ENCODE results near the gene PGGHG. TPM values are rescaled to one million over a fixed set of nuclear protein-coding genes. Genes with fewer than 3 reads are reported as not detected.
"Not testable (repeated sequence)": the region's sequence is repeated elsewhere in the genome, so short reads cannot be mapped to it uniquely, and the experiment has no call there.

PGGHG gene
- total and polyA plus RNA-seq, 7 donors: 1.6 to 68.0 (median 13.0) TPM

DNA sequence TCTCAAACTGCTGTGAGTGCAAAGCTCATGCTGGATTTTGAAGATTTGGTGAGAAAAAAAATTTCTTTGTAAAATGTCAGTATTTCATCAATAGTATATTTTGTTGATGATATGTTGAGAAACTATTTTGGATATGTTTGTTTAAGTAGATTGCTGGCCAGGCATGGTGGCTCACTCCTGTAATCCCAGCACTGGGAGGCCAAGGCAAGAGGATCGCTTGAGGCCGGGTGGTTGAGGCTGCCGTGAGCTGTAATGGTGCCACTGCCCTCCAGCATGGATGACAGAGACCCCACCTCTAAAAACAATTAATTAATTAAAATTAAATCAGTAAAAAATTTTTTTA is 38.6 kb downstream of the PGGHG start:
- Histone ChIP-seq H3K4me3 (no peak overlapping the region), H3K4me1 (peaks cover 0 to 56% (median 38%) of the 10 kb centered on the region in 4 donors), H3K9me3 (no peaks in the 10 kb centered on the region), H3K36me3 (no peaks in the 10 kb centered on the region), H3K27me3 (no peaks in the 10 kb centered on the region), H3K27ac (peak overlapping the region; percentile 87 to 95 (median 90))
- intact Hi-C loops (cut with DNase I): no loop called here
- 96 to 97% methylated on average over 3 of the region's 3 CpGs for WGBS, 2 donors
- no peak for DNase-seq
- TF ChIP-seq POLR2A (IDR thresholded peaks at IDR 0.05): no peak
- no peak for TF ChIP-seq CTCF (IDR thresholded peaks at IDR 0.05)
- no peak for TF ChIP-seq EP300 (IDR thresholded peaks at IDR 0.05)
- no peak for TF ChIP-seq POLR2AphosphoS5 (IDR thresholded peaks at IDR 0.05)

GRCh38 chr11:328012-328411 is 39.1 kb downstream of the PGGHG start:
- Histone ChIP-seq H3K4me1 (peaks cover 0 to 51% (median 38%) of the 10 kb centered on the region in 4 donors), H3K4me3 (no peak overlapping the region), H3K9me3 (no peaks in the 10 kb centered on the region), H3K36me3 (no peaks in the 10 kb centered on the region), H3K27ac (peak overlapping the region in 3 of 4 donors; percentile 87 to 95 (median 91)), H3K27me3 (no peaks in the 10 kb centered on the region)
- intact Hi-C loops (cut with DNase I): no loop called here
- no peak for TF ChIP-seq EP300 (IDR thresholded peaks at IDR 0.05)
- WGBS, 2 donors: 96 to 98% methylated on average over 13 of the region's 13 CpGs
- DNase-seq: peak; percentile 67

DNA sequence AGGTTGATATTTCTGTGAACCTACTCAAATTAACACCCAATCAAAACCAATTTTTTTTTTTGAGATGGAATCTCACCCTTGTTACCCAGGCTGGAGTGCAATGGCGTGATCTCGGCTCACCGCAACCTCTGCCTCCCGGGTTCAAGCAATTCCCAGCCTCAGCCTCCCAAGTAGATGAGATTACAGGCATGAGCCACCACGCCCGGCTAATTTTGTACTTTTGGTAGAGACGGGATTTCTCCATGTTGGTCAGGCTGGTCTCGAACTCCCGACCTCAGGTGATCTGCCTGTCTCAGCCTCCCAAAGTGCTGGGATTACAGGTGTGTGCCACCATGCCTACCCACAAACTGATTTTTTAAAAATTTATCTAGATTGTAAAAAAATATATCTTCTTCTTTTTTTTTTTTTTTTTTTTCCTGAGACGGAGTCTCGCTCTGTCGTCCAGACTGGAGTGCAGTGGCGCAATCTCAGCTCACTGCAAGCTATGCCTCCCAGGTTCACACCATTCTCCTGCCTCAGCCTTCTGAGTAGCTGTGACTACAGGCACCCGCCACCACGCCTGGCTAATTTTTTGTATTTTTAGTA is 39.7 kb downstream of the PGGHG start:
- WGBS, 2 donors: 91 to 92% methylated on average over 15 of the region's 15 CpGs
- H3K27me3 ChIP-seq; H3K36me3 ChIP-seq; H3K27ac ChIP-seq; intact Hi-C loops (cut with DNase I); H3K4me3 ChIP-seq; H3K9me3 ChIP-seq: not testable (repeated sequence)
- peaks cover 0 to 45% (median 38%) of the 10 kb centered on the region in 4 donors for H3K4me1 ChIP-seq
- peak; percentile 47 for DNase-seq

DNA sequence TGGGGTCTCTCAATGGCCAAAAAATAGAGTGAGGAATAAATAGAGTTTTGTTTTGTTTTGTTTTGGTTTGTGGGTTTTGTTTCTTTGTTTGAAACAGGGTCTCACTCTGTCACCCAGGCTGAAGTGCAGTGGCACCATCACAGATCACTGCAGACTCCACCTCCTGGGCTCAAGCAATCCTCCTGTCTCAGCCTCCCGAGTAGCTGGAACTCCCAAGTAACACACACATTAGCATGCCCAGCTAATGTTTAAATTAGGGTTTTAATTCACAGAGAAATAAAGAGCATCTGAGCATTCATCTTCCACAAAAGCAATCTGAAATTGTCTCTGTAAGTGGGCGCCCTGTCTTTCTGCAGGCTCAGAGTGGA is 40.9 kb downstream of the PGGHG start:
- WGBS, 2 donors: 91 to 97% methylated on average over 2 of the region's 2 CpGs
- intact Hi-C loops (cut with DNase I): no loop called here
- H3K27ac ChIP-seq: no peak overlapping the region

DNA sequence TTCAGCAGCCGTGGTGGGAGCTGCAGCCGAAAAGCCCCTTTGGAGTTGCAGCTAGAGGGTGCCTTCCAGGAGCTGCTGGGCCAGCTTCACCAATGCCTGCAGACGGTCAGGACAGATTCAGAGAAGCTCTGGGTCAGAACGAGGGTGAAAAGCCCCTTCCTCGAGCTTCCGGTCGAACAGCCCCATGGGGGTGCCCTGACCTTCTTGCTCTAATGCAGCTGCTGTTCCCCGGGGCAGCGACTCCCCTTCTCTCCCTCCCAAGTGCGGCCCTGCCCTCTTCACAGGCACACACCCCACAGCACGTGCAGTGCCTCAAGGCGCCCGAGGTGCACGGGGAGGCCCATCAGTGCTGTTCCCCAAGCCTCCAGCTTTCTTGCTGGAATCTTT is 41.4 kb downstream of the PGGHG start:
- WGBS, 2 donors: 77 to 82% methylated on average over 14 of the region's 14 CpGs
- H3K36me3 ChIP-seq: no peaks in the 10 kb centered on the region
- H3K27ac ChIP-seq: no peak overlapping the region
- peaks cover 0 to 29% (median 26%) of the 10 kb centered on the region in 4 donors for H3K4me1 ChIP-seq
- H3K9me3 ChIP-seq: no peaks in the 10 kb centered on the region
- H3K27me3 ChIP-seq: no peaks in the 10 kb centered on the region
- peak; percentile 59 for DNase-seq
- no peak overlapping the region for H3K4me3 ChIP-seq
- no peak for TF ChIP-seq POLR2AphosphoS5 (IDR thresholded peaks at IDR 0.05)
- no peak for TF ChIP-seq CTCF (IDR thresholded peaks at IDR 0.05)
- no peak for TF ChIP-seq POLR2A (IDR thresholded peaks at IDR 0.05)
- TF ChIP-seq EP300 (IDR thresholded peaks at IDR 0.05): no peak
- intact Hi-C loops (cut with DNase I): no loop called here

More for the DNA sequence above, 40.9 kb downstream of the PGGHG start:
- Histone ChIP-seq H3K27me3 (no peaks in the 10 kb centered on the region), H3K4me3 (no peak overlapping the region), H3K4me1 (peaks cover 0 to 33% (median 27%) of the 10 kb centered on the region in 4 donors), H3K9me3 (no peaks in the 10 kb centered on the region), H3K36me3 (no peaks in the 10 kb centered on the region)
- DNase-seq: peak; percentile 29
- TF ChIP-seq POLR2A (IDR thresholded peaks at IDR 0.05) (no peak), EP300 (IDR thresholded peaks at IDR 0.05) (no peak), CTCF (IDR thresholded peaks at IDR 0.05) (no peak), POLR2AphosphoS5 (IDR thresholded peaks at IDR 0.05) (no peak)

All from sigmoid colon (tissue), 7 donors.